SHP77 (cell line): ENCODE measurements around the gene MORN1.
"Not testable (repeated sequence)": the region's sequence is repeated elsewhere in the genome, so short reads cannot be mapped to it uniquely, and the experiment has no call there.

Source experiments
- DNase-seq, 2 experiments: peaks; one replicate each; lab custom pipeline; 2025; lab: John Stamatoyannopoulos, UW

Gene MORN1

DNA sequence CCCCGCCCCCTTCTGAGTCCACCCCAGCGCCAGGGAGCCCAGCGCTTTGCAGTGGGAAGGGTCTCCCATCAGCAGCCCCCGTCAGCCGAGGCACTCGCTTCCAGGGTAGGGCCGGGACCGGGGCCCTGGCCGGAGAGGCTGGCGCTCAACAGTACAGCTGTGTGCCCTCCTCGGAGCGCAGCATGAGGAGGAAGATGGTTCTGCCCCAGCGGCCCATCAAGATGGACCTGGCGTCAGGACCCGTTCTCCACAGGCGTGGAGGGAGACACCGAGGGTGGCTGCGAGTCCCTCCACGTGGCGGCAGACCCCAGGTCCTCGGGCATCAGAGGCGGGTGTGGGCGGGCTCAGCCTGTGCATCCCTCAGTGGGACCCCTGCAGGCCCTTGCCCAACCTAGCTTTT, 54.3 kb downstream of the MORN1 start:
- DNase-seq: no peak

DNA sequence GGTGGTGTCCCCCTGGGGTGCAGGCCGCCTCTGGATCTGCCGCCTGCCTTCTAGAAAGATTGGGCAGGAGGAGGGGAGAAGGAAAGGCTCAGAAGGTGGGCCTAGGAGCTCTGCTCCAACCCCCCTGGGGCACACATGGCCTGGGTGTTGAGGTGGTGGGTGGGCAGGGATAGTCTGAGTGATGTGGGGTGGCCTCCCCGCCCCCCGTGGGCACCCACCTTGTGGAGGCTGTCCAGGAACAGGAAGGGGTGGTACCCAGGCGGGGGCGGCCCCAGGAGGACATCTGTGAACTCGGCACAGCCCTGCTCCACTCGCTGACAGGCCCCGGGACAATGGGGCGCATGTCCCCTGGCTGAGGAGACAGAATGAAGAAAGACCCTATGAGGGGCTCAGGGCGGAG, 54.9 kb downstream of the MORN1 start:
- DNase-seq: no peak

- DNase-seq: peak; percentile 9 to 39
Measured at GRCh38 chr1:2335721-2336455, 55.5 kb downstream of the MORN1 start.

- no peak for DNase-seq
Measured at GRCh38 chr1:2334883-2335534, 56.3 kb downstream of the MORN1 start.

DNA sequence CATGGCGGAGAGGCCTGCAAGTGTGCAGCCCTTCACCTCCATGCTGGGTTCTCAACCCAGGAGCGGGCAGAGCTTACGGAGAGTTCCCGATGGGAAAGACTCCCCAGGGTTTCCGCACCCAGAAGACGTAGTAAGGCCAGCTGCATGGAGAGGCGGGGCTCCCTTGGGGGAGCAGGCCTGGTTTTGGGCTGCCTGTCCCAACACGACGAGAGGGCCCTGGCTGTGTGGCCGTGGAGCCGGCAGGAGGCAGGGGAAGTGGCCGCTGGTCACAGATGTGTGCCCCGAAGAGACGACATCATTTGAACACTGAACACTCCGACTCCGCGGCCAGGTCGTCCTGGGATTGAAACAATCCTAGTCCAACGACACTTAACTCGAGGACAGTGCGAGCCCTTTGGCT, 57.0 kb downstream of the MORN1 start:
- DNase-seq: no peak

DNA sequence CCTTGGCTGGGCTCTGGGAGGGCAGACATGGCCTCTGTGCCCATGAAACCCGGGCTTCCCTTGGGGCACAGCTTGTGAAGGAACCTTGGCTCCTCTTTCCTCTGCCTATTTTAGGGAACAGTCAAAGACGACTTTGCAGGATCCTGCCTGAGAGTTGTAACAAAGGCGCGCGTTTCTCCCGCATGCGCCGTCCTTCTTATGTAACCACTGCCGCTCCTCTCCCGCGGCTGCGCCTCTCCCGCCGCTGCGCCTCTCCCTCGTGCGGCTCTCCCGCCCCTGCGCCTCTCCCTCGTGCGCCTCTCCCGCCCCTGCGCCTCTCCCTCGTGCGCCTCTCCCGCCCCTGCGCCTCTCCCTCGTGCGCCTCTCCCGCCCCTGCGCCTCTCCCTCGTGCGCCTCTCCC, 59.8 kb downstream of the MORN1 start:
- not testable (repeated sequence) for DNase-seq

- no peak for DNase-seq
Measured at GRCh38 chr1:2331200-2331544, 60.2 kb downstream of the MORN1 start.

DNA sequence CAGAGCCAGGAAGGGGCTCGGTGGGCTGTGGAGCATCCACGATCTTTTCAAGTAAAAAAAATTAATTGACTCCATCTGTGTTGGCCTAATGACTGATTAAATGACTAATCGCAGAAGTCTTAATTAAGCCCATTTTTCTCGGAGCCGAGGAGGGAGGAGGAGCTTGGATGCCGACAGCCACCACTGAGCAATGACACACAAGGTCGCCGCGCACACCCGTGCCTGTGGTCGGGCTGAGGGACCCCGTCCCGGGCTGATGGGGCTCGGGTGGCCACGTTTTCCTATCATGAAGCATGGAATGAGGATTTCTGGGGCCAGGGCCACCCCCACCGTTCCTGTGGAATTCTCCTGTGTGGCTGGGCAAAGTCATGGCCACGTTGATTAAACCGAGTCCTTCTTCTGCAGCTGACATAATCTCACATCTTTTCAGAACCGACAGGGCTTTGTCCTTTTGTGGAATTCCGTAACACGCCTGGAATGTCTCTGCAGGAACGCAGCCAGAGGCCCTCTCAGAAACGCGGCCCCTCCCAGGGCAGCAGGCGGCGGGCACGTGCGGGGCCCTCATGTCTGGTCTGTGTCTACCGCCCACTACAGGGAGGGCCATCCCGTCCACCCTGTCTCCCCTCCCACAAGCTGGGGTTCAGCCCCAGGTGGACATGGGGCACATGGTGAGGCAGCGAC, 60.7 kb downstream of the MORN1 start:
- no peak for DNase-seq

DNA sequence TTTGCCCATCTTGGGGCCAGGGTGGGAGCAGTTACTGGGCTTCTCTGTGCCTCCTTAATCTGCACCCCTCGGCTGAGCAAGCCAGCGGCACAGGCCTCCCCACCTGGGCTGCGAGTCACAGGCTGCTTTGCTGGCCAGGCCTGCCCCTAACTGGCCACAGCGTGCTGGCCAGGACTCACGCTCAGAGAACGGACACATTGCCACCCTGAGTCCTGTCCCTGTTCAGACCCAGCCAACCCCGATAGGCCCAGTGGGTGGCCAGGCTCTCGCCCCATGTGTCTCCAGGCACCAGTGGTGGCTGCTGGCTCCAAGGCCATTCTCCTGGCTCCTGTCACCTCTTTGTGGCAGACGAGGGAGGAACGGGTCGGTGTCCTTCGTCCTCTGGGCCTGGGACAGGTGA, 61.3 kb downstream of the MORN1 start:
- no peak for DNase-seq

DNA sequence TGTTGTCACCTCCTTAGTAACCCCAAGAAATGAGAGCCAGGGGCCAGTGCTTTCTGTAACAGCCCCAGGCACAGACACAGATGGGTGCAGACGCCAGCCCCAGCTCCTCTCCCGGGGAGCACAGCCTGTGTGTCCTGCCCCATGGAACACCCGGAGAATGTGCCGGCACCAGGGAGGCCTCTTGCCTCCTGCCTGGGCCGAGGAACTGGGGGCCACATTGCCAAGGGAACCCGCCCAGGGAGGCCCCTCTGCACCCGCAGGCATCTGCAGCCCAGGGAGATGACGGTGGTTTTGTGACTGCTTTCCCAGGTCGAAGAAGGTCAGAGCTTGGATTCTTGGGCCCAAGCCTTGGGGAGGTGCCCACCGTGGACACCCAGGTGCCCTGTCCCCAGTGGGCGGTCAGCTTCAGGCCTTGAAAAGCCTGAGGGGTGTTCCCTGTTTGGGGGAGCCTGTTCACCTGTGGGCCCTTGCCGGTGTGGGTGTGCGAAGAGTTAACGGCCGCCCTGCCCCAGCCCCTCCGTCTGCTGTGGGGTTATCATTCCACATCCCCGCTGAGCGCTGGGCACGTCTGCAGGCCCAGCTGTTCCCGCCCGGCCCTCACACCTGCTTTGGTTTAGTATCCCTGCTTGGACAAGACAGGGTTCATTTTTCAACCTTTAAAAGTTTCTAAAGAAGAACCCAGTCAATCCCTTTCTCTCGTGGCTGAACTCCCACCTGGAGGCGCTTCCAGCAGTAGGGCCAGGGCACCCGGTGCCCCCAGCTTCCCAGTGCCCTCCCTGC, 62.5 kb downstream of the MORN1 start:
- no peak for DNase-seq

- DNase-seq: no peak
Measured at GRCh38 chr1:2327841-2328240, 63.5 kb downstream of the MORN1 start.

DNA sequence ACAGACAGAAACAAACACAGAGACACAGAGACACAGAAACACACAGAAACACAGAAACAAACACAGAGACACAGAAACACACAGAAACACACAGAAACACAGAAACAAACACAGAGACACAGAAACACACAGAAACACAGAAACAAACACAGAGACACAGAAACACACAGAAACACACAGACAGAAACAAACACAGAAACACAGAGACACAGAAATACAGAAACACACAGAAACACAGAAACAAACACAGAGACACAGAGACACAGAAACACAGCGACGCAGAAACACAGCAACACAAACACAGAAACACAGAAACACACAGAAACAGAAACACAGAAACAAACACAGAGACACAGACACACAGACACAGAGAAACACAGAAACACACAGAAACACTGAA, 64.2 kb downstream of the MORN1 start:
- DNase-seq: not testable (repeated sequence)

GRCh38 chr1:2326524-2326923, 64.8 kb downstream of the MORN1 start:
- DNase-seq: peak in 1 of 2 experiments; percentile 17

DNA sequence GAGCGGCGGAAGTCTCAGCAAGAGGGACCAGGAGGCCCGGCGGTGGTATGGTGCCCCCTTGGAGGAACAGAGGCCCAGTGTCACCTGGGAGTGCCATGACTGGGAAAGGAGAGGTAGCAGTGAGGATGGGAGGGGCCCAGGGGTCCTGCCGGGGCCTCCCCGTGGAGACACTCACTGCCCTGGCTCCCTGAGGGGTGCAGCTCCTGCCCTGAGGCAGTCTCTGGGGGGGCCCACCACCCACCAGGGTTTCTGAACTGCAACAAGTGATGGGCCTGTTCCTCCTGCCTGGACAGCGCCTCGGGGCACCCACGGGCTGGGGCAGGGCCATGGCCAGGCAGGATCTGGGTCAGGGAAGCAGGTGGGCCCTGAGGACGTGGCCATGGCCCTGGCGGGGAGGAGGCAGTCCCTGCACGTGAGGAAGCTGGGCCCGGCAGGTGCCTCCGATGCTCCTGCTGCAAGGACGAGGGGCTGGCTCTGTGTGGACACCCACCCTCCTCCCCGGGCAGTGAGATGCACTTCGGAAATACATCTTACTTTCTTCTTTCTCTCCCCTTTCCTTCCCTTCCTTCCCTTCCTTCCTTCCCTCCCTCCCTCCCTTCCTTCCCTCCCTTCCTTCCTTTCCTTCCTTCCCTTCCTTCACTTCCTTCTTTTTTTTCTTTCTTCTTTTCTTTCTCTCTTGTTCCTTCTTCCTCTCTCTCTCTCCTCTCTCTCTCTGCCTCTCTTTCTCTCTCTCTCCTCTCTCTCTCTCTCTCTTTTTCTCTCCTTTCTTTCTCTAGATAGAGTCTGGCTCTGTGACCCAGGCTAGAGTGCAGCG, 66.6 kb downstream of the MORN1 start:
- no peak for DNase-seq

GRCh38 chr1:2323451-2323974, 67.8 kb downstream of the MORN1 start:
- no peak for DNase-seq

- DNase-seq: no peak
Measured at GRCh38 chr1:2322581-2323211, 68.7 kb downstream of the MORN1 start.

DNA sequence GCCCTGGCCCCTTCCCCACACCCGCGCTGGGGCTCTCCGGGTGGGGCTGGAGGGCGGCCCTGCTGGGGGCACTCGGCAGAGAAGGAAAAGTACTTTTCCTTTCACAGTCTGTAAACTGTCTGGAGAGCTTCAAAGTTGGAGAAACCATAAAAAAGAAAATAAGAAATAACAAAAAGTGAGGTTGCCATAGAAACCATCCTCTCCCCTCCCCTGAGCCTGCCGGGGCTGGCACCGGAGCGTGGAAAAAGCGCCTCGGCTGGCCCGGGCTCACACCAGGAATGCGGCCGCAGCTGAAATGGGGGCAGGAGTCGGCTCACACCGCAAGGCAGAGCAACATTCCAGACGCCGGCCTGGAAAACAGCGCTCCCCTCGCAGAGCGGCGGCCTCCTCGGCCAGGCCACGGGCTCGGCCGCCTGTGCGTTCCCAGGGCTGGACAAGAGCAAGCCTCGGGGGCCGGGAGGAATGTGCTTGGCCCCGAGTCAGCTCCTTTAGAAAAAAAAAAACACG, 69.2 kb downstream of the MORN1 start:
- DNase-seq: no peak

DNA sequence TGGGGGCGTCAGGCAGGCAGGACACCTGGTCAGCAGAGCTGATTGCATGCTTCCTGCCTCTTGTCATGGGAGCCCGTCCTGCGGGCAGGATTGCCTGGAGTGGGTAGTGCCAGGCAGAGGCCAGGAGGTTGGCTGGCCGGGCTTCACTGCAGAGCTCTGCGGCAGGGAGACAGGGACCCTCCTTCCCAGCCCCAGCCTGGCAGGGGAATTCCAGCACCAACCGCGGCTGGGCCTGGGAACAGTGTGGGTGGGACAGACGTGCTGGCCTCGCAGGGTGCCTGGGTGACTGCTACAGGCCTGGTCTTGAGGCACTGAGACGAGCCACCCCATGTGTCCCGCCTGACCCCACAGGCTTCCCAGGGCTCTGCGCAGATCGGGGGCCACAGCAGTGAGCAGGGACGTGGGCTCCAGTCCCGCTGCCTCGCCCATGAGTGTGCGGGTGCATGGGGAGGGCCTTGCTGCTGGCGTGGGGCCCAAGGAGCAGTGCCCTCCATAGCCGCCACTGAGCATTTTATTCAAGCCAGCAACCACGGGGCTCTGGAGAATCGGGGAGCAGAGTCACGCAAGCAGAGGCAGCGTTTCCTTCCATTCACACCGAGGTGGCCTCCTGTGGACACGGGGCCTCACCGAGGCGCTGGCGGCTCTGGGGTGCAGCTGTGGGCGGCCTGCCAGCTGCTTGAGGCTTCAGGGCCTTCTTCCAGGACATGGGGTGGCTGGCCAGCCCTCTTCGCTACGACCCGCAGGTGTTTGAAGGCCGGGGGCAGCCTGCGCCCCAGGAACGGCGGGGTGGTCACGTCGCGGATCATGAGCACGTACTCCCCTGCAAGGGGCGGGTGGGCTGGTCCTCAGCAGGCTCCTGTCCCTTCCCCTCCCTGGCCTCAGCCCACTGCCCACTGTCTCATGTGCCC, 70.3 kb downstream of the MORN1 start:
- DNase-seq: no peak

- DNase-seq: no peak
Measured at GRCh38 chr1:2320006-2320405, 71.3 kb downstream of the MORN1 start.

GRCh38 chr1:2319291-2319690, 72.1 kb downstream of the MORN1 start:
- no peak for DNase-seq
